ENCODE data around the gene RYR3.

Gene RYR3

DNA sequence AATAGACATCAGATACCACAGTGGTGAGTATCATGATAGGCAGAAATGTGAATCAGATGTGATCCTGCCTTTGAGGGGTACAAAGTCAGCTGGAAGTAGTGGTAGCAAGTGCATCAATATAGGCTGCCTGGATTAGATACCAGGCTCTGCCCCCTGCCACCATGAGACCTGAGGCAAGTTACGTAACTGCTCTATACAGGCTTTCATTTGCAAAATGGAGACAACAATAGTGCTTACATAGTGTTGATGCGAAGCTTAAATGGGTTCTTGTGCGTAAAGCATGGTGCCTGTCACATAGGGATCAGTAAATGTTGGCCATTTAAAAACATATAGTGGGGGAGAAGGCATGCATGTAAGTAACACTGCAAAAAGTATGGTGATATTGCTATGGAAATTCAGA is 158.0 kb downstream of the RYR3 start:
- Mint-ChIP-seq H3K9me3 (no peaks in the 10 kb centered on the region), H3K4me1 (no peaks in the 10 kb centered on the region), H3K4me3 (no peak overlapping the region), H3K27ac (ENCODE audit: low read depth) (no peak overlapping the region), H3K27me3 (no peaks in the 10 kb centered on the region), H3K36me3 (ENCODE audit: insufficient read depth) (no peaks in the 10 kb centered on the region)
- no peak for DNase-seq (ENCODE audit: low spot score in 2 of 2)
- ATAC-seq (replicated peaks; ENCODE audit: extremely low read depth, poor library complexity, severe bottlenecking): no peak

DNA sequence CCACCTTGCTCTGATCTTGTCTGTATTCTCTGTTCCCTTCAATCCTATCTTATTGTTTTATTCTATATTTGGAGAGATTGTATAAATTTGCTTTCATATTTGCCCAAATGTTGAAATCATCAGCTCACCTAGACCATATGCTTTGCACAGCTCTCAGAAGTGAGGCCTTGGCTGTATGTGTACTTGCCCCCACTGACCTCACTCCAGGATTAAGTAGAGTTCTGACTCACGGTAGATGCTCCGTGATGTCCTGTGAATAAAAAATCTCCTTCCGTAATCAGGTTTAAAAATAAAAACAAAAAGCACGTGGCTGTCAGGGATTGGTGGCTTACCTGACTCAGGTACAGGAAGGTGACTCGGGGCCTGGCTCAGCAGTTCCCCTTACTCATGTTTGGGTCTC is 162.2 kb downstream of the RYR3 start:
- no peaks in the 10 kb centered on the region for H3K9me3 Mint-ChIP-seq
- no peak overlapping the region for H3K27ac Mint-ChIP-seq (ENCODE audit: low read depth)
- no peaks in the 10 kb centered on the region for H3K4me1 Mint-ChIP-seq
- H3K27me3 Mint-ChIP-seq: no peaks in the 10 kb centered on the region
- no peak overlapping the region for H3K4me3 Mint-ChIP-seq
- no peaks in the 10 kb centered on the region for H3K36me3 Mint-ChIP-seq (ENCODE audit: insufficient read depth)
- DNase-seq (ENCODE audit: low spot score in 2 of 2) (no peak), ATAC-seq (replicated peaks; ENCODE audit: extremely low read depth, poor library complexity, severe bottlenecking) (no peak)

DNA sequence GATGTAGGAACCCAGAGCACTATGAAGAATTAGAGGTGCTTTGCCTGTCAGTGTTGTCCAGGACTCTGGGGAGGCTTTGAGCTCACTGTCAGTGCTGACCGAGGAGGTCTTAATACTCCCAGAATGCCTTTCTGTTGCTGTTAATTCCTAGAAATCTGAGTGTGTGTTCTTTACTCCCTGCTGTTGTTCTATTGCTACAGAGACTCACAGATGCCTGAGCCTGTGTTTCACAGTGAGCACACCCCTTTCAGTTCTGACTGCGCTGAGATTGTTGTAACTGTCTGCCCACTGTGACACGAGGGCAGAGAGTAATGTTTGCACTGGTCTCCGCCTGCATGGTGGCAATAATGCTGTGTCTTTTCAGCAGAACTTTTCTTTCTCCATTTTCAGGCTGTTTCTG is 162.9 kb downstream of the RYR3 start:
- Mint-ChIP-seq H3K27ac (ENCODE audit: low read depth) (no peak overlapping the region), H3K27me3 (no peaks in the 10 kb centered on the region), H3K36me3 (ENCODE audit: insufficient read depth) (no peaks in the 10 kb centered on the region), H3K4me1 (no peaks in the 10 kb centered on the region), H3K9me3 (no peaks in the 10 kb centered on the region), H3K4me3 (no peak overlapping the region)
- ATAC-seq (replicated peaks; ENCODE audit: extremely low read depth, poor library complexity, severe bottlenecking) (no peak), DNase-seq (ENCODE audit: low spot score in 2 of 2) (no peak)

DNA sequence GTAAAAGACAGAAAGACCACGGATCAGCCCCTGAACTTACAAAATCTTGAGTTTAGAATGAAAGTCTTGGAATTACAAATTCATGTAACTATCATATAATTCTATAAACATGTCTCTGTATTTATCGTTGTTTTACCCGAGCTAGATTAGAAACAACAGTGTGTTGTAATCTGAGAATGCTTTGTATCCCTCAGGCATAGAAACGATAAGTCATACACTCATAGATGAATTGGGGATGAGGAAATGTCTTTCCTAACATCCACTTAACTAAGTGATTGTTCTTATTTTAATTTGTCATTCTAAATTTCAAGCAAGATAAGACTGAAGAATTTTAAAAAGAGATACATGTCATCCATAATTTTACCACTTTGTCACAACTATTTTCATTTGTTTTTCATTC is 165.3 kb downstream of the RYR3 start:
- no peaks in the 10 kb centered on the region for H3K4me1 Mint-ChIP-seq
- no peaks in the 10 kb centered on the region for H3K9me3 Mint-ChIP-seq
- DNase-seq (ENCODE audit: low spot score in 2 of 2) (no peak), ATAC-seq (replicated peaks; ENCODE audit: extremely low read depth, poor library complexity, severe bottlenecking) (no peak)
- H3K27ac Mint-ChIP-seq (ENCODE audit: low read depth): no peak overlapping the region
- H3K36me3 Mint-ChIP-seq (ENCODE audit: insufficient read depth): no peaks in the 10 kb centered on the region
- H3K4me3 Mint-ChIP-seq: no peak overlapping the region
- no peaks in the 10 kb centered on the region for H3K27me3 Mint-ChIP-seq

DNA sequence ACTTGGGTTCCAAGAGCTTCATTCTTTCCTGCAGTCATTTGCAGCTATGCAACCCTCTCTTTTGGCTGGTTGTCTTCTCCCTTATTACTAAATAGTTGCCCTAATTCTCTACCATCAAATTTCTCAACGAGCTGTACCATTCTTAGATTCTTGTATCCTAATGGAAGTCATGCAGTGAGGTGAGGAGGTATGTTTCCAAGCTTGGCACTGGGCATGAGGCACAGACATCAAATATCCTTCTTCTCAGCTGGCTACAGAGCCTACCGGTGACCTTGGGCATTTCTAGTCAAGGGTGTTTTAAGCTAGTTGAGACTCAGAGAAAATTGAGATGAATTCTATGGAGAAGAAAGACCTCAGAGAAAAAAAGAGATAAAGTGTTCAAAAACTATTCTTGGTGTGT is 166.1 kb downstream of the RYR3 start:
- Mint-ChIP-seq H3K36me3 (ENCODE audit: insufficient read depth) (no peaks in the 10 kb centered on the region), H3K9me3 (no peaks in the 10 kb centered on the region), H3K27me3 (no peaks in the 10 kb centered on the region), H3K4me3 (no peak overlapping the region), H3K4me1 (no peaks in the 10 kb centered on the region), H3K27ac (ENCODE audit: low read depth) (no peak overlapping the region)
- no peak for DNase-seq (ENCODE audit: low spot score in 2 of 2)
- no peak for ATAC-seq (replicated peaks; ENCODE audit: extremely low read depth, poor library complexity, severe bottlenecking)

DNA sequence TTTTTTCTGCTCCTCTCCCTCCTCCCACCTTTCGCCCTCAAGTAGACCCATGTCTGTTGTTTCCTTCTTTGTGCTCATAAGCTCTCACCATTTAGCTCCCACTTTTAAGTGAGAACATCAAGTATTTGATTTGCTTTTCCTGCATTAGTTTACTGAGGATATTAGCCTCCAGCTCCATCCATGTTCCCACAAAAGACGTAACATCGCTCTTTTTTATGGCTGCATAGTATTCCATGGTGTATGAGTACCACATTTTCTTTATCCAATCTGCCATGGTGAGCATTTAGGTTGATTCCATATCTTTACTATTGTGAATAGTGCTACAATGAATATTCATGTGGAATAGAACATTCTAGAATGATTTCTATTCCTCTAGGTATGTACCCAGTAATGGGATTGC is 178.6 kb downstream of the RYR3 start:
- no peak for DNase-seq (ENCODE audit: low spot score in 2 of 2)
- H3K4me1 Mint-ChIP-seq: no peaks in the 10 kb centered on the region
- no peak overlapping the region for H3K27ac Mint-ChIP-seq (ENCODE audit: low read depth)
- no peak for ATAC-seq (replicated peaks; ENCODE audit: extremely low read depth, poor library complexity, severe bottlenecking)
- no peak overlapping the region for H3K4me3 Mint-ChIP-seq
- no peaks in the 10 kb centered on the region for H3K27me3 Mint-ChIP-seq
- no peaks in the 10 kb centered on the region for H3K9me3 Mint-ChIP-seq
- H3K36me3 Mint-ChIP-seq (ENCODE audit: insufficient read depth): peaks cover under 1% of the 10 kb centered on the region

DNA sequence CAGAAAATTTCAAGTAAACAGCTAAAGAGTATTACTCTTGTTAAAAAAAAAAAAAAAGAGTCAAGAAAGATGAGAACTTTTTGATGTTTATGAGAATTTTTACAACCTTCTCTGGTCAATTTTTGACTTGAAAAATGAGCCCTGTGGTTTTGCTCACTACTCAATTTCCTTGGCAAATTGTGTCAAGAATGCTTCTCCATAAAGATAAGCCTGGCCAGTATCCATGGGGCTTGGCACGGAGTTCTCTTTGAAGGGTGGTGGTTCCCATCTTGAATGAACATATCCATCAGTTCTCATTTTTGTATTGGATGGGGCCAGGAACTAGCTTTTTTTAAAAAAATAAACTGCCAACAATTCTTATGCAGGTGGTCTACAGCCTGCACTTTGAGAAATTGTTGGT is 179.9 kb downstream of the RYR3 start:
- no peaks in the 10 kb centered on the region for H3K27me3 Mint-ChIP-seq
- ATAC-seq (replicated peaks; ENCODE audit: extremely low read depth, poor library complexity, severe bottlenecking) (no peak), DNase-seq (ENCODE audit: low spot score in 2 of 2) (no peak)
- peaks cover 2% of the 10 kb centered on the region for H3K36me3 Mint-ChIP-seq (ENCODE audit: insufficient read depth)
- H3K27ac Mint-ChIP-seq (ENCODE audit: low read depth): no peak overlapping the region
- H3K4me1 Mint-ChIP-seq: no peaks in the 10 kb centered on the region
- no peaks in the 10 kb centered on the region for H3K9me3 Mint-ChIP-seq
- no peak overlapping the region for H3K4me3 Mint-ChIP-seq

DNA sequence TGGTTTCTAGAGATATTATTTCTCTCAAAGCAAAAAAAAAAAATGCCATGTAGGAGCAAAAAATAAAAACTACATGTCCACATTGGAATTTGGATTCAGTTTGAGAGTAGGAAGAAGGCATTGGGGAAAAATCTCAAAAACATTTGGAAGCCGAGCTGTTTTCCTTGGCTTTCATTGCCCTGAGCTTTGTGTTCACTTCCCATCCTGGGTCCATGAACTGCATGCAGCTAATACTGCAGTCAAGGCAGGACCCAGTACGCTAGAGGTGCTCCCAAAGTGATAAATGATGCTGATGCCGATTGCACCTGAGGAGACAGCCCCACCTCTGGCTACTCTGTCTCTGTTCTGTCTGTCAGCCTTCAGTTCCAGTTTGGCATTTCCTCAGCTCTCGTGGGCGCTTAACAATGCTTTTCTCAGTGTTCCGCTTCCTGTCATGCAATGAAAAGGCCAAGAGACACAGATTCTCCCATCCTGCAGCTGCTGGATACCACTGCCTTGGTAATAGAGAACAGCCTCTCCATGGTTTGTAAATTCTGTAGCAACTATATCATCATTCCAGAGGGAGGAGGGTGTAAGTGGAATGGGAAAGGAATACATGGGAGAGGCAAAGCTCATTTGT is 181.8 kb downstream of the RYR3 start:
- Mint-ChIP-seq H3K36me3 (ENCODE audit: insufficient read depth) (peaks cover 2% of the 10 kb centered on the region), H3K4me1 (no peaks in the 10 kb centered on the region), H3K27me3 (peaks cover under 1% of the 10 kb centered on the region), H3K4me3 (no peak overlapping the region), H3K27ac (ENCODE audit: low read depth) (no peak overlapping the region), H3K9me3 (no peaks in the 10 kb centered on the region)
- DNase-seq (ENCODE audit: low spot score in 2 of 2) (no peak), ATAC-seq (replicated peaks; ENCODE audit: extremely low read depth, poor library complexity, severe bottlenecking) (no peak)

DNA sequence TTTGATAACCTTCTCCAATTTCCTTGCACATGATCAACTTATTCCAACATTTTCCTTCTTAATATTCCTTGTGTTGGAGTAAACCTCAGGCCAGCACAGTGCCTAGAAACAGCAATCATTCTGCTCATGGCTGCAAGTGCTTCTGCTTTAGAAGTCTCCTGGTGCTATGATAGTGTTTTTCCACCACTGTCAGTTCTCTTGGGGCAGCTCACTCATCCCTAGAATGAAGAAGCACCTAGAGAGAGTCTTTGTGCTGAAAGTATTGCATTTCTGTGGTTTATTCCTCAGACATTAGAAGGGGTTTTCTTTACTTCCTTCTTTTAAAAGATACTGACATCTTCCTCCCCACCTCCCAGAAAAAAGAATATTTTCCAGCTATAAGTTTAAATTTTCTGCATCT is 183.5 kb downstream of the RYR3 start:
- no peak for ATAC-seq (replicated peaks; ENCODE audit: extremely low read depth, poor library complexity, severe bottlenecking)
- no peak for DNase-seq (ENCODE audit: low spot score in 2 of 2)
- Mint-ChIP-seq H3K27ac (ENCODE audit: low read depth) (no peak overlapping the region), H3K9me3 (no peaks in the 10 kb centered on the region), H3K27me3 (peaks cover 18% of the 10 kb centered on the region), H3K36me3 (ENCODE audit: insufficient read depth) (peaks cover 2% of the 10 kb centered on the region), H3K4me1 (no peaks in the 10 kb centered on the region), H3K4me3 (no peak overlapping the region)

DNA sequence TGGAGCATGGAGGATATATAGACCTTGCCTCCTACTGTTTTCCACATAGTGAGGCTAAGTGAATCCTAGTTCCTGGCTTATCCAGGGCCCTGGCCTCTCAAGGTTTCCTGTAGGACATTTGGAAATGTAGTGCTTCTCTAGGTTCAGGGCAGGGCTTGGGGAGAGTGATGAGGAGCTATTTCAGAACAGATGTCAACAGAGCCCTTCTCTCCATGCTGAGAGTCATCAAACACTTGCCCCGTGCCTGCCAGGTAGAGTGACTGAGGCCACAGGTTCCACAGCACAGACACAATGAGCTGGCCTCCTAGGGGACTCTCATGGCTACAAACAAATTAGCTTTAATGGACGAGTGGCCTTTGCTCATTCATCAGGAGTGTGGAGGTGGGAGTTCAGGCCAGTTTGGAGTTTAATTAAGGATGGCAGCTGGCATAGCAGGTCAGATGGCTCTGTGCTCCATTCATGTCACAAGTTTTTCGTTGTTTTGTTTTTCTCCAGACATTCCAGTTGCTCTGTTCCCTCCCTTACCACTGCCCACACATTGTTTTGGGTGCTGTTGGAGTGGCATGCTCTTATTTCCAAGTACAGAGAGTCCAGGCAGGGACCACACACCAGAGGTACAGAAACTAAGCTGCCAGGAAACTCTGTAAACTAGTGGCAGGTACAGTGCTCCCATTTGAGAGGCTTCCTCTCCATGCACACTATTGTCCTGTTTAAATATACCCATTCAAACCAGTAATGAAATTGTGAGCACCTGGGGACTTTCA is 189.8 kb downstream of the RYR3 start:
- Mint-ChIP-seq H3K27me3 (peaks cover 37% of the 10 kb centered on the region), H3K9me3 (peaks cover 6% of the 10 kb centered on the region), H3K36me3 (ENCODE audit: insufficient read depth) (no peaks in the 10 kb centered on the region), H3K4me3 (no peak overlapping the region), H3K4me1 (no peaks in the 10 kb centered on the region), H3K27ac (ENCODE audit: low read depth) (no peak overlapping the region)
- ATAC-seq (replicated peaks; ENCODE audit: extremely low read depth, poor library complexity, severe bottlenecking) (no peak), DNase-seq (ENCODE audit: low spot score in 2 of 2) (no peak)

DNA sequence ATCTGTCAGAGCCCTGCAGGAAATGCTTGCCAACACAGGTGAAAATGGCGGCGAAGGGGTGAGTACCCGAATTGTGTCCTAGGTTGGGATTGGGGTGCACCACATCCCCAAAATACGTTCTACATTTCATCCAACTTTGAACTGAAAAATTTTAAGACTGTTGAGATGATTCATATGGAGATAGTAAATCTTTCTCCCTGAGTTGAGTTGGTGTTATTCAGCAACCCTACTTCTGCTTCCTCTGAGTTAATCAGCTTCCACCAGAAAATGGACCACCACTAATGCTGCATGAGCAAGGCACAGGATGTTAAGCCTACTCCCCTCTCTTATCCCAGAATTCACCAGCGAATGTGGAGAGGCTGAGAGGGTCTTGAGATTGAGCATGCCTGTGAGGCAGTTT is 192.9 kb downstream of the RYR3 start:
- H3K36me3 Mint-ChIP-seq (ENCODE audit: insufficient read depth): no peaks in the 10 kb centered on the region
- no peaks in the 10 kb centered on the region for H3K4me1 Mint-ChIP-seq
- no peak for ATAC-seq (replicated peaks; ENCODE audit: extremely low read depth, poor library complexity, severe bottlenecking)
- peaks cover 6% of the 10 kb centered on the region for H3K9me3 Mint-ChIP-seq
- H3K4me3 Mint-ChIP-seq: no peak overlapping the region
- no peak for DNase-seq (ENCODE audit: low spot score in 2 of 2)
- H3K27me3 Mint-ChIP-seq: peaks cover 25% of the 10 kb centered on the region
- H3K27ac Mint-ChIP-seq (ENCODE audit: low read depth): no peak overlapping the region

DNA sequence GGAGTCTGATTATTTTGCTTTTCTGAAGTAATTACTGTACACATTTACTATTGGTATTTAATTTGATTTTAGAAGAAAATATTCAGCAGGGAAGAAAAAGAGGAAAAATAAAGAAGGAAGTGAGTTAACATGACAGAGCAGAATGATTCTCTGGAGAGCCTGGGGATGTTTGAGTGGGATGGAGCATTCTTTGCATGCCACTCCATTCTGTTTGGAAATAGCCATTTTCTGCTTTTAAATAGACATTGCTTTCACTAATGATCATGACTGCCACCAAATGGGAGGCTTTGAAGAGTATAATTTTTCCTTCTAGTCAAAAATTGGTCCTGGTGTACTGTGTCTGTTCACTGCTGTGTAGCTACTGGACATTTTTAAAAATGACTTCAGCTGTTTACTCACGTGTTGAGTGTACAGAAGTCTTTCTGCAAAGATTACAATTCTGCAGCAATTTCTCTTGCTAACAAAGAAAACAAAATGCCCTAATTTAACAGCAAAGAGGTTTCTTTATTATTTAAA is 196.1 kb downstream of the RYR3 start:
- DNase-seq (ENCODE audit: low spot score in 2 of 2): no peak
- Mint-ChIP-seq H3K27ac (ENCODE audit: low read depth) (no peak overlapping the region), H3K27me3 (peaks cover 8% of the 10 kb centered on the region), H3K36me3 (ENCODE audit: insufficient read depth) (no peaks in the 10 kb centered on the region), H3K4me3 (no peak overlapping the region), H3K4me1 (no peaks in the 10 kb centered on the region), H3K9me3 (no peaks in the 10 kb centered on the region)
- ATAC-seq (replicated peaks; ENCODE audit: extremely low read depth, poor library complexity, severe bottlenecking): no peak

DNA sequence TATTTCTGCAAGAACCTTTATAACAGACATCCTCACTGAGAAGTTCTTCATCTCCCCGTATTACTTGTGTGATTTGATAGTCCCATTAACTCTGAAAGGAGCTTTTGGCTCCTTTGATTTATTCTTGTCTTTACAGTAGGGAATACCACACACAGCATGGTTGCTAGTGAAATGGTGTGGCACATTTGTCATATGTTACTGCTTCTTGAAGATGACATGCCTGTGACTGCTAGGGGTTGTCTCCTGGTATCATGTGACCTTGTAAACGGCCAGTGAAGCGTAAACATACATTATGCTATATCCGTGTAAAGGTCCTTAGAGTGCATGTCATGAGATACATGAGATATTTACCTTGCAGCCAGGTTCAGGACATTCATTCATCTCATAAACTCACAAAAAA is 197.9 kb downstream of the RYR3 start:
- ATAC-seq (replicated peaks; ENCODE audit: extremely low read depth, poor library complexity, severe bottlenecking) (no peak), DNase-seq (ENCODE audit: low spot score in 2 of 2) (no peak)
- peaks cover 8% of the 10 kb centered on the region for H3K27me3 Mint-ChIP-seq
- no peak overlapping the region for H3K27ac Mint-ChIP-seq (ENCODE audit: low read depth)
- no peaks in the 10 kb centered on the region for H3K4me1 Mint-ChIP-seq
- no peak overlapping the region for H3K4me3 Mint-ChIP-seq
- no peaks in the 10 kb centered on the region for H3K36me3 Mint-ChIP-seq (ENCODE audit: insufficient read depth)
- H3K9me3 Mint-ChIP-seq: no peaks in the 10 kb centered on the region

Measured in central memory CD8-positive, alpha-beta T cell (primary cell).